ENCODE data around the gene OR8G5.

The OR8G5 gene

GRCh38 chr11:124285610-124286344 lies 29.6 kb downstream of the OR8G5 start:
- in situ Hi-C loops (cut with HindIII; ENCODE audit: low sequenced_read_pairs) = no loop called here

- in situ Hi-C loops (cut with HindIII; ENCODE audit: low sequenced_read_pairs) = no loop called here
Measured at GRCh38 chr11:124294687-124295086, 38.5 kb downstream of the OR8G5 start.

- in situ Hi-C loops (cut with HindIII; ENCODE audit: low sequenced_read_pairs) = no loop called here
Measured at GRCh38 chr11:124296016-124296415, 39.8 kb downstream of the OR8G5 start.

- in situ Hi-C loops (cut with HindIII; ENCODE audit: low sequenced_read_pairs) = no loop called here
Measured at GRCh38 chr11:124297921-124298320, 41.7 kb downstream of the OR8G5 start.

- in situ Hi-C loops (cut with HindIII; ENCODE audit: low sequenced_read_pairs) = no loop called here
Measured at GRCh38 chr11:124301548-124301947, 45.4 kb downstream of the OR8G5 start.

GRCh38 chr11:124302347-124303125 lies 46.4 kb downstream of the OR8G5 start:
- in situ Hi-C loops (cut with HindIII; ENCODE audit: low sequenced_read_pairs) = no loop called here

GRCh38 chr11:124307093-124307492 lies 50.9 kb downstream of the OR8G5 start:
- in situ Hi-C loops (cut with HindIII; ENCODE audit: low sequenced_read_pairs) = no loop called here

- in situ Hi-C loops (cut with HindIII; ENCODE audit: low sequenced_read_pairs) = no loop called here
Measured at GRCh38 chr11:124310721-124311120, 54.5 kb downstream of the OR8G5 start.

GRCh38 chr11:124311269-124311668 lies 55.1 kb downstream of the OR8G5 start:
- in situ Hi-C loops (cut with HindIII; ENCODE audit: low sequenced_read_pairs) = no loop called here

- in situ Hi-C loops (cut with HindIII; ENCODE audit: low sequenced_read_pairs) = no loop called here
Measured at GRCh38 chr11:124311670-124312069, 55.5 kb downstream of the OR8G5 start.

- in situ Hi-C loops (cut with HindIII; ENCODE audit: low sequenced_read_pairs) = no loop called here
Measured at GRCh38 chr11:124313131-124313530, 57.0 kb downstream of the OR8G5 start.

GRCh38 chr11:124313849-124314248 lies 57.7 kb downstream of the OR8G5 start, which contains the start of gene OR8D1:
TSS of gene OR8D1 (minus strand) at chr11:124313949. CDS start at chr11:124310766, 3,183 bp downstream.
- in situ Hi-C loops (cut with HindIII; ENCODE audit: low sequenced_read_pairs) = no loop called here

- in situ Hi-C loops (cut with HindIII; ENCODE audit: low sequenced_read_pairs) = no loop called here
Measured at GRCh38 chr11:124315052-124315451, 58.9 kb downstream of the OR8G5 start.

Data from DLD1 (cell line).